AG09309 (cell line): ENCODE results near the gene PCNX4.

ENCODE experiments used
- DNase-seq: peaks from one replicate; pipeline ENCODE4 v3.0.0-alpha.2; 2010; ENCODE audit warnings: low read depth
- H3K4me3 ChIP-seq: 2 replicates; pipeline ENCODE4 v1.5.1; 2011; ENCODE audit warnings: mild to moderate bottlenecking, low read depth, low read length, moderate library complexity; ENCODE audit not compliant: control insufficient read depth
- CTCF ChIP-seq: IDR thresholded peaks from 2 replicates; pipeline ENCODE4 v1.5.1; 2011; ENCODE audit warnings: mild to moderate bottlenecking, low read depth, low read length, inconsistent platforms; ENCODE audit not compliant: insufficient read depth, control insufficient read depth; ENCODE audit errors: missing control alignments

The PCNX4 gene

GRCh38 chr14:60161196-60162107, 69.7 kb downstream of the PCNX4 start:
- H3K4me3 ChIP-seq = no peak overlapping the region
- TF ChIP-seq CTCF = no peak
- DNase-seq = peak; percentile 13

- H3K4me3 ChIP-seq = no peak overlapping the region
- TF ChIP-seq CTCF = no peak
- DNase-seq = no peak
Observed at GRCh38 chr14:60163693-60164092, 72.0 kb downstream of the PCNX4 start.

DNA sequence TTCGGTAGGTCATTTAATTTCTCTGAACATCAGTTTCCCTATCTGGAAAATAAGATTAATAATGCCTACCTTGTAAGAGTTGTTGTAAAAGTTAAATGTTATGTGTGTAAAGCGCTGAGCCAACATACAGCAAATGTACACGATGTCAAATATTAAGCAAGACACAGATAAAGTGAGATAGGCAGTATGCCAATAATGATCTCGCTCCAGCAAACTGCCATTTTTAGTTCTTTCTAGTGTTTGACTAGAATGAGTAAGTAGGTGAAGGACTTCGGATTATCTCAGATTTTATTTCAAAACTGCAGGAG, 72.6 kb downstream of the PCNX4 start:
- H3K4me3 ChIP-seq = peak overlapping the region; percentile 98
- no peak for TF ChIP-seq CTCF
- no peak for DNase-seq

DNA sequence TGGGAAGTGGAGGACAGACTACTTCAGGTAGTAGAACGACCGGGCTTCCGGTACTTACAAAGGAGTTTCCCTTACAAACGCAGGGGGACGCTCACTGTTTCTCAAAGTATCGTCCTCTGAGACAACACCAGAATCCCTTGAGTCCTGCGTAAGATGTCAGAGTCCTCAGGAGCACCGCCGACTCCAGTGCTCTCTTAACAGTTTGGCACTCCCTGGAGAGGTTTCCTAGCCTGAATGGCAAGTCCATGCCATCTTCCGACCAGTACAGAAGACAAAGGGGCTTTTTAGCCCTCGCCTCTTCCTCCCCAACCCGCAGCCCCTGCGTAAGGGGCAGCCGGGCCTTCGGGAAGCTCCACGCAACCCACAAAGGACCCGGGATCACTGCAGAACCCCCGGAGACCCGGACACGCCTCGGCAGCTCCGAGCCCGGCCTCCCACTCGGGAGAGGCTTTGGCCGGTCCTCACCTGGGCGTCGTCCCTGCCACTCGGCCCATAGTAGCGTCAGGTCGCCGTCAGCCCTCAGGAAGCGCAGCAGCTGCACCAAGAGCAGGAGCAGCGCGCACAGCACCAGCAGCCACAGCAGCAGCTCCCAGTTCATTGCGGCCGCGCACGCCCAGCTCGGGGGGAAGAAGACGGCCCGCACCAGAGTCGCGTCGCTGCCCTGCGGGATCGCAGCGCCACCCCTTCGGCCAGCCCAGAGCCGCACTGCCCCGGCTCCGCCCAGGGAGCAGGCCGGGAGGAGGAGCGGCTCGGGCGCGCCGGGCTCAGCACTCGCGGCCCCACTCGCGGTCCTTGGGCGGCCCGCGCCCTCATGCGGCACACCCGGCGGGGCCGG, 73.2 kb downstream of the PCNX4 start, which contains the start of gene DHRS7:
Gene DHRS7, minus strand, starts transcription at position 687 of the 835 bp plus-strand sequence. Its CDS starts 89 bp downstream, at position 598.
- peak; percentile 49 for TF ChIP-seq CTCF
- peak; percentile 21 for DNase-seq
- peak within 1 kb of the TSS; percentile 98 for H3K4me3 ChIP-seq

DNA sequence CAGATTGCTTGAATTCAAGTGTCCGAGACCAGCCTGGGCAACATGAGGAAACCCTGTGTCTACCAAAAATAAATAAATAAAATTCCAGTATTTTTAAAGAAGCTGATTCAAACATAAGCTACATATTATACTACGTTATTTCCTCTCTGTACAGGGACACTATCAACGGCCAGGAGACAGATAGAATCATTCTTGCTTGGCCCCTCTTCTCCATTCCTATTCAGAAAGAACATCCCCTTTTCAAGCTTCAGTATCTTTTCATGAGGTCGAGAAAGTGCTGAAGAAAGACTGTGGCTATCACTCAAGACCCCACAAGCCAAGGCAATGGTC, 73.8 kb downstream of the PCNX4 start:
- H3K4me3 ChIP-seq = peak overlapping the region; percentile 98; the same call in 1 of the 2 replicates
- no peak for DNase-seq
- TF ChIP-seq CTCF = no peak

DNA sequence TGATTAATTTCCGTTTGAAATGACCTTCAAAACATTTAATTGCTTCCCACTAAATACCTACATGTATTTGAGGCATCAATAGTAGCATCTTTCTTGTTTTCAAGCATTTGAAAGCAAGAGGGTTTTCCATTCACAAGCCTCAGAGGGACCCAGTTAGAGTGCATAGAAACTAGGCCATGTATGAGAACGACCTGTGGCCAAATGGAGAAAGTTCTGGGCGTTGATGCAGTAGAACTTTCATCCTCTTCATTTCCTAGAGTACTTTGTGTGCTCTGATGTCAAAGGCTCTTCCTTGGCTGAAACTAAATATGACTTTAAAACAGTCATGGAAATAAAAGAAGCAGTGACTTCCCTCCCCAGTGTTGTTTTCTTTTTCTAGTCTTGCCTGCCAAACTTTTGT, 74.4 kb downstream of the PCNX4 start:
- no peak for TF ChIP-seq CTCF
- no peak overlapping the region for H3K4me3 ChIP-seq
- no peak for DNase-seq
